ENCODE results near the gene ZNF764. TPM values are rescaled to one million over a fixed set of nuclear protein-coding genes. Genes with fewer than 3 reads are reported as not detected.
A peak's percentile ranks its signal among the peaks of the same experiment; 100 is the strongest.

ZNF764 gene
- total RNA-seq, 1 donor from 2014 or later = 18.4 TPM

- Histone ChIP-seq H3K36me3 (no peaks in the 10 kb centered on the region), H3K27ac (peak overlapping the region; percentile 98), H3K4me1 (peaks cover 58% of the 10 kb centered on the region), H3K27me3 (no peaks in the 10 kb centered on the region), H3K4me3 (peak overlapping the region; percentile 70 to 77), H3K9me3 (no peaks in the 10 kb centered on the region)
- intact Hi-C loops (cut with DNase I) = loop anchor here (5.0 kb wide), 1 partner anchor 86 kb away; the partner anchor contains the start of gene FBRS
- DNase-seq (ENCODE audit: extremely low spot score in 2 of 2) = no peak
- TF ChIP-seq CTCF (IDR thresholded peaks at IDR 0.05) (no peak), POLR2A (IDR thresholded peaks at IDR 0.05) (no peak), POLR2AphosphoS5 (IDR thresholded peaks at IDR 0.05; ENCODE audit: insufficient read depth in 1 of 2, low read depth in 1 of 2) (no peak)
Measured at GRCh38 chr16:30570636-30571444, 12.7 kb upstream of the ZNF764 start.

GRCh38 chr16:30569746-30570635 is 11.8 kb upstream of the ZNF764 start:
- intact Hi-C loops (cut with DNase I) = loop anchor here (5.0 kb wide), 1 partner anchor 87 kb away; the partner anchor contains the start of gene FBRS
- no peak for TF ChIP-seq POLR2A (IDR thresholded peaks at IDR 0.05)
- TF ChIP-seq CTCF (IDR thresholded peaks at IDR 0.05) = no peak
- TF ChIP-seq POLR2AphosphoS5 (IDR thresholded peaks at IDR 0.05; ENCODE audit: insufficient read depth in 1 of 2, low read depth in 1 of 2) = no peak
- peak overlapping the region in 1 of 2 donors; percentile 70 for H3K4me3 ChIP-seq
- H3K9me3 ChIP-seq = no peaks in the 10 kb centered on the region
- no peak for DNase-seq (ENCODE audit: extremely low spot score in 2 of 2)
- H3K36me3 ChIP-seq = no peaks in the 10 kb centered on the region
- no peaks in the 10 kb centered on the region for H3K27me3 ChIP-seq
- H3K27ac ChIP-seq = peak overlapping the region; percentile 98
- peaks cover 58% of the 10 kb centered on the region for H3K4me1 ChIP-seq

DNA sequence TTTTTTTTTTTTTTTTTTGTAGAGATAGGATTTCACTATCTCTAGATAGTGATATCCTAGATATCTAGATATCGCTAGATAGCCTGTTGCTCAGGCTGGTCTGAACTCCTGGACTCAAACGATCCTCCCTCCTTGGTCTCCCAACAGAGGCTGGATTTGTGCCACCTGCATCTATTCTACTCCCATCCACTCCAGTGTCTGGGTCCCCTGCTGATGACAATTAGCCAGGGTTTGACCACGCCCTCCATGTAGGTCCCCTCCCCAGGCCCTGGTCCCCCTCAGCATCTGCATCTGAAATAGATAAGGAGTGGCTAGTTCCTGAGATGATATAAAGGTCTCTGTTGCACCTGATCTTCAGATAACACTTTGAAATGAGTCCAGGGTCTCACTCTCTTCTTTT is 11.1 kb upstream of the ZNF764 start:
- intact Hi-C loops (cut with DNase I) = no loop called here
- no peak overlapping the region for H3K4me3 ChIP-seq
- H3K9me3 ChIP-seq = no peaks in the 10 kb centered on the region
- no peak for TF ChIP-seq POLR2AphosphoS5 (IDR thresholded peaks at IDR 0.05; ENCODE audit: insufficient read depth in 1 of 2, low read depth in 1 of 2)
- TF ChIP-seq CTCF (IDR thresholded peaks at IDR 0.05) = no peak
- H3K27ac ChIP-seq = peak overlapping the region; percentile 75
- H3K27me3 ChIP-seq = no peaks in the 10 kb centered on the region
- DNase-seq (ENCODE audit: extremely low spot score in 2 of 2) = no peak
- H3K4me1 ChIP-seq = peaks cover 58% of the 10 kb centered on the region
- no peaks in the 10 kb centered on the region for H3K36me3 ChIP-seq

DNA sequence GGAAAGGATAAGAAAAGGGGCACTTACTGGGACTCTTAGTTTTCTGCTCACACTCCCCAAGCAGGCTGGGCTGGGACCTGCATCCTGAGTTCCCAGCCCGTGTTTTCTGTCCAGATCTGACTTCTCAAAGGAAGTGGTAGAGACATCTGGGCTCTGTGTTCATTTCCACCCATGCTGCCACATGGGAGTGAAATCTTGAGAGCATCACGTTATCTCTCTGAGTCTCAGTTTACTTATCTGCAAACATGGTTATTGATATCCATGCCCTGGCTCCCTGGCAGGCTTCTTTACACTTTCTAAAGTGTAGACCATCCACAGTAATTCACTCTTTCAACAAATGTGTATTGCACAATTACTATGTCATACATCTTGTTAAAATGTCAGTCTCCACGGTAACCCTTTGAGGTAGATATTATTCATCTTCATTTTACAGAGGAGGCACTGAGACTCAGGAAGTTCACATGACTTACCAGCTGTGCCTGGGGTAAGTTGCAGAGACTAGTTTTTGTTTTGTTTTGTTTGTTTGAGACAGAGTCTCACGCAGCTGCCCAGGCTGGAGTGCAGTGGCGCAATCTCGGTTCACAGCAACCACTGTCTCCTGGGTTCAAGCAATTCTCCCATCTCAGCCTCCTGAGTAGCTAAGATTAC is 9.9 kb upstream of the ZNF764 start:
- Histone ChIP-seq H3K4me1 (peaks cover 58% of the 10 kb centered on the region), H3K27ac (peak overlapping the region; percentile 75), H3K27me3 (no peaks in the 10 kb centered on the region), H3K9me3 (no peaks in the 10 kb centered on the region), H3K4me3 (no peak overlapping the region), H3K36me3 (no peaks in the 10 kb centered on the region)
- DNase-seq (ENCODE audit: extremely low spot score in 2 of 2) = no peak
- TF ChIP-seq CTCF (IDR thresholded peaks at IDR 0.05) (no peak), POLR2AphosphoS5 (IDR thresholded peaks at IDR 0.05; ENCODE audit: insufficient read depth in 1 of 2, low read depth in 1 of 2) (peak in 1 of 2 donors; percentile 97)
- intact Hi-C loops (cut with DNase I) = no loop called here
